ENCODE data around the gene C16orf87.
"Not testable (repeated sequence)": the region's sequence is repeated elsewhere in the genome, so short reads cannot be mapped to it uniquely, and the experiment has no call there.

The C16orf87 gene

GRCh38 chr16:46797501-46797900 is 33.5 kb downstream of the C16orf87 start:
- DNase-seq = no peak

GRCh38 chr16:46796764-46797269 is 34.2 kb downstream of the C16orf87 start:
- no peak for DNase-seq

GRCh38 chr16:46793841-46794240 is 37.1 kb downstream of the C16orf87 start:
- no peak for DNase-seq

GRCh38 chr16:46790599-46791270 is 40.2 kb downstream of the C16orf87 start:
- no peak for DNase-seq

- no peak for DNase-seq
Observed at GRCh38 chr16:46789499-46790414, 41.2 kb downstream of the C16orf87 start.

GRCh38 chr16:46788891-46789474 is 42.0 kb downstream of the C16orf87 start:
- DNase-seq = no peak

GRCh38 chr16:46787909-46788308 is 43.1 kb downstream of the C16orf87 start:
- no peak for DNase-seq

GRCh38 chr16:46785076-46785845 is 45.7 kb downstream of the C16orf87 start:
- DNase-seq = no peak

GRCh38 chr16:46784569-46784968 is 46.4 kb downstream of the C16orf87 start:
- not testable (repeated sequence) for DNase-seq

GRCh38 chr16:46783800-46784199 is 47.2 kb downstream of the C16orf87 start:
- DNase-seq = no peak

- DNase-seq = no peak
Observed at GRCh38 chr16:46782320-46782719, 48.7 kb downstream of the C16orf87 start.

- DNase-seq = no peak
Observed at GRCh38 chr16:46777804-46778203, 53.2 kb downstream of the C16orf87 start.

- DNase-seq = no peak
Observed at GRCh38 chr16:46775214-46775613, 55.8 kb downstream of the C16orf87 start.

GRCh38 chr16:46774743-46775177 is 56.2 kb downstream of the C16orf87 start:
- DNase-seq = no peak

- no peak for DNase-seq
Observed at GRCh38 chr16:46772463-46772862, 58.5 kb downstream of the C16orf87 start.

- no peak for DNase-seq
Observed at GRCh38 chr16:46768809-46769208, 62.2 kb downstream of the C16orf87 start.

- no peak for DNase-seq
Observed at GRCh38 chr16:46765050-46765449, 65.9 kb downstream of the C16orf87 start.

- no peak for DNase-seq
Observed at GRCh38 chr16:46763147-46763546, 67.8 kb downstream of the C16orf87 start.

- DNase-seq = no peak
Observed at GRCh38 chr16:46762583-46762982, 68.4 kb downstream of the C16orf87 start.

GRCh38 chr16:46759309-46759708 is 71.7 kb downstream of the C16orf87 start:
- DNase-seq = no peak

GRCh38 chr16:46757339-46758050 is 73.5 kb downstream of the C16orf87 start:
- no peak for DNase-seq

GRCh38 chr16:46756772-46757171 is 74.2 kb downstream of the C16orf87 start:
- DNase-seq = no peak
